GM19372 (cell line): ENCODE results near the gene NMNAT3.

Experiments used
- ATAC-seq: cut with Tn5 transposase; IDR thresholded peaks from one replicate; pipeline ENCODE4 v1.9.1; 2021; ENCODE audit warnings: mild to moderate bottlenecking, low read depth, moderate library complexity; ENCODE audit not compliant: unreplicated experiment

NMNAT3 gene

GRCh38 chr3:139676108-139676507 lies 1.7 kb downstream of the NMNAT3 start:
- ATAC-seq, result no peak

DNA sequence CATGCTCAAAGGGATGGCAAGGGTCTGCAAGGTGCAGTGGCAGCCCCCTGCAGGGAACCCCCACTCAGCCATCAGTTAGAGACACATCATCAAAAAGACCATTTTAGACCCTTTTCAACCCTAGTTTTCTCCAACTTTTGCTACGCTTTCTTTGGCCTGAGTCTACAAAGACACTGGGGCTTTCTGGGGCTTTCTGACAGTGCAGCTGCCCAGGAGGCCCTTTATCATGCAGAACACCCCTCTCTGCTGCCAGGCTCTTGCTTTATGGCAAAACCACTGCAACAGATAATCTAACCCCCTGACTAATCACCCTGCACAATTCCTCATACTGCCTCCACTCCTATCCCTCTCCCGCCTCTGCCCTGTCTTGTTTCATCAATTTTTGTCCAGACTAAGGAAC lies 2.4 kb downstream of the NMNAT3 start:
- ATAC-seq, result no peak

- no peak for ATAC-seq
Measured at GRCh38 chr3:139674571-139675260, 3.1 kb downstream of the NMNAT3 start.

DNA sequence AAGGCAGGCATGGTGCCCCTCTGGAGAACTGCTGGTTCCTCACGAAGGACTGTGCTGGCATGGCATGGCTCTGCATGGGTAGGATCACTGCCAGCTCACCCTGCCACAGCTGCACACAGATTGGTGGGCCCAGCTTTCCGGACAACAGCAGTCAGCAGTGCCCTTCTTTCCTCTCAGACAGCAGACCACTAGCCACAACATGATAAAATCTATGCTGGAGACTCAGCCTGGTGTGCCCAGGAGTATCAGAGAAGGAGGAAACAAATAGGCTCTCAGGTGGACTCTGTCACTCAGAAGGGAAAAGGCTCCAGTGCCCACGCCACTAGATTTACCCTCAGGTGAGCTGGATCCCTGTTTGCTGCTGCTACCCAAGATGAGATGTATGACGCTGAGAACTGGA lies 4.9 kb downstream of the NMNAT3 start:
- ATAC-seq, result no peak

GRCh38 chr3:139671863-139672646 lies 5.7 kb downstream of the NMNAT3 start:
- no peak for ATAC-seq

DNA sequence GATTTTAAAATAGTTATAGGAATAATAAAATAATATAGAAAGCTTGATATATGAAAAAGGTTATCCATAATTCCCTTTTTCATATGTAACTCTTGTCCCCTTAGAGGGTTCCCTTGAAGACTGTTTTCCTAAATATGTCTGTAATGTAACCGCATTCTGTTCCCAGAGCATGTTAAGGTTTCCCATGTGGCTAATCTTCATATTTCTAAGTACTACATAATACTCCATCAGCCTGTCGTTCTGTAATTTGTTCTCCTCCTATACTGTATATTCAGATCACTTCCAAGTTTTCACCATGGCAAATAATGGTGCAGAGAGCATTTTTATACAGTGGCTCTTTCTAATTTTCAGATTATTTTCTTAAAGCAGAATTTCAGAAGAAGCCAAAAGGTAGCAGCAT lies 6.7 kb downstream of the NMNAT3 start:
- ATAC-seq, result no peak

GRCh38 chr3:139670196-139670595 lies 7.6 kb downstream of the NMNAT3 start:
- ATAC-seq, result no peak

- no peak for ATAC-seq
Measured at GRCh38 chr3:139668332-139668731, 9.4 kb downstream of the NMNAT3 start.

- no peak for ATAC-seq
Measured at GRCh38 chr3:139664958-139665357, 12.8 kb downstream of the NMNAT3 start.

DNA sequence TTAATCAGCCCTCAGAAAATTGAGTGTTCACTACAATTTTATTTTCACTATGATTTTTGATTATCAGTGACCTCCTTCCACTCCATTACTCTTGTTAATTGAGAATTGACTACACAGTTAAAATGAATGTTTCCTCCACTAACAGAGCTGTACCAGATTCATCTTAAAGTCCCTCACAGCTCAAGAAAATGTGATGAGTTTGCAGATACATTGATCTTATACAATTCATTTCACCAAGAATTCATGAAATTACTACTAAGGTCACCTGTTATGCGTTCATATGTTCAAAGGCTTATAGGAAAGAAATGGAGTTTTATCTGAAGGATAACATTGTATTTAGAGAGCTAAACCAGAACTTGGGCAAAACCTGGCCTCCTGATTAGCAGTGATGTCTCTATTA lies 17.5 kb downstream of the NMNAT3 start:
- no peak for ATAC-seq

DNA sequence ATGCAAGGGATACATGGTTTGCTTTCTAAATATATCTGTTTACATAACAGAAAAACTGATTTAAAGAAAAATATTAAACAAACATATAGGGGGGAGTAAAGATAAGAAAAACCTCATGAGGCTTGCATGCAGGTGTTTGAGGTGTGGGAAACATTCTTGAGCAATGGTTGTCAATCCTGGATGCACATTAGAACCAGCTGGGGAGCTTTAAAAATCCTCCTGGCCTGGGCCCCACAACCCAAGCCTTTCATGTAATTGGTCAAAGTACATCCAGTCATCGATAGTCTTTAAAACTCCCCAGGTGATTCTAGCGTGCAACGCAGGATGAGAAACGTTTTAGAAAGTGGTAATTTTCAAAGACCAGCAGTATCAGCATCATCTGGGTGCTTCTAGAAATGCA lies 18.3 kb downstream of the NMNAT3 start:
- no peak for ATAC-seq

- no peak for ATAC-seq
Measured at GRCh38 chr3:139657936-139658335, 19.8 kb downstream of the NMNAT3 start.

GRCh38 chr3:139657434-139657833 lies 20.3 kb downstream of the NMNAT3 start:
- no peak for ATAC-seq

- no peak for ATAC-seq
Measured at GRCh38 chr3:139655909-139656595, 21.7 kb downstream of the NMNAT3 start.

- no peak for ATAC-seq
Measured at GRCh38 chr3:139654637-139655365, 23.0 kb downstream of the NMNAT3 start.

GRCh38 chr3:139653582-139653981 lies 24.2 kb downstream of the NMNAT3 start:
- no peak for ATAC-seq

- ATAC-seq, result no peak
Measured at GRCh38 chr3:139652561-139652960, 25.2 kb downstream of the NMNAT3 start.

- ATAC-seq, result no peak
Measured at GRCh38 chr3:139647866-139648435, 29.8 kb downstream of the NMNAT3 start.

GRCh38 chr3:139646512-139646911 lies 31.3 kb downstream of the NMNAT3 start:
- no peak for ATAC-seq

- no peak for ATAC-seq
Measured at GRCh38 chr3:139642996-139643395, 34.8 kb downstream of the NMNAT3 start.

DNA sequence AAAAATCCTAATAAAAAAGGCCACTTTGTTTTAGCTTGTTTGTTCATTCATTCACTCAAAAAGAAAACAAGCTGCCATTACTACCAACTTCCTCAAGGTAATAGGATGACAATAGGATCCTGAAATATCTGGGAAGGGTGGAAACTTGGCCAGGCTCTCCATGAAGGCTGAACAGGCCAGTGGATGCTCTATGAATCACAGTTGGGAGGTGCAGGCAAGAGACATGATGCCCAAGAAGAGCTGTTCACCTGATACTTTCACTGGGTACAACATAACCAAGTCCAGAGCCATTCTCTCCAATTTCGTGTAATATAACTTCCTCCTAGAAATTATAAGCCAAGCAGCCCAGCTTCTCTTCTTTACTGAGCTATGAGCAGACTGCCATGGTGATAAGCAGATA lies 37.3 kb downstream of the NMNAT3 start:
- no peak for ATAC-seq
